HG02571 (cell line): Measurements from ENCODE around the gene CPEB1.

Source experiments
- ATAC-seq: cut with Tn5 transposase; IDR thresholded peaks from one replicate; pipeline ENCODE4 v1.9.1; 2021; ENCODE audit warnings: mild to moderate bottlenecking, moderate library complexity; ENCODE audit not compliant: unreplicated experiment

The CPEB1 gene

DNA sequence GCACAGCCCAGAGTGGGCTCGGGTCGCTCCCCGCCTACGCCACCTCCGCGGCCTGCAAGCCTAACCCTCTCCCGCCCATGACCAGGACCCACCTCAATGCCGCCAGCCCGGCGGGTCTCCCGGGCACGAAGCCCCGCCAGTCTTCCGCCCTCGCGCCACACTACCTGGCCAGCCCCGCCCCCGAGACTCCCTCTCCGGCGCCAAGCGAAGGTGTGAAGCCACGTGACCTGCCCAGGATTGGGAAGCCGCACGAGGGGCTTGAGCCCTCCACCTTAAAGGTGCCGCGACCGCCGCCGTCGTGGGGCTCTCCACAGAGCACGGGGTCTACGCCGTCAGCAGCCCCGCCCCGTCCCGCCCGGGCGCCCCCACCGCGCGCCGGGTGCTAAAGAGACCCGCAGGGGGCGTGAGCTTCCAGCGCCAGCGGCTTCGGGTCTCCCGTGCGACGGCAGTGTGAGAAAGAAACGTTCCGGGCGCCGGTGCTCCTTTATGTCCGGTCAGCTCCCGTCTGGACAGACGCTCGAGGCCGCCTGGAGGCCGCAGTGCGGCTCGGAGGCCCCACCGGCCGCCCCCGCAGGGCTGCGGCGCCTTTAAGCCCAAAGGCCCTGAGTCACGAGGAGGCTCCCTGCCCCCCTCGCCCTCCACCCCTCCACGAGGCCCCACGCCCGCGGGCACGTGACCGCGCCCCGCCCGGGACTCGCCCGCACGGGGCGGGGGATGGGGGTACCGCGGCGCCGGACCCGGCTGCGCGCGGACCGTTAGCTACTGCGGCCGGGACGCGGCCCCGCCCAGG is at the start of gene CPEB1:
Gene CPEB1 (minus strand): TSS at position 319 of the 790 bp plus-strand sequence. CDS start 18,904 bp downstream, outside the sequence.
- ATAC-seq, result no peak

DNA sequence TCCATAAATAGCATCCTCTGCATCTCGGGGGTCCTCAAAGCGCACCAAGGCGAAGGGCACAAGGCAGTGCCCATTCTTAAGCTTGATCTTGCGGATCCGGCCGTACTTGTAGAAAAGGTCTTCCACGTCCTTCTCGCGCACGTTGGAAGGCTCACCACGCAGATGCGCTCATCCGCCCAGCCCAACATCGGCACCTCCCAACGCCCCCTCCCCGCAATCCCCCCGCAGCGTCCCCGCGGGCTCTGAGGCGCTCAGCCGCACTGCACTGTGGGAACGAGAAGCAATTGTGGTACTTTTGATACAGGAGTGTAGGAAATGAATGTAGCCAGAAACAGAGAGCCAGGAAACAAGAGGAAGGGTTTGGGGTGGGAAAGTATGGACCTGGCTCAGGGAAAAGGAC is 45.0 kb upstream of the CPEB1 start:
- ATAC-seq, result no peak

GRCh38 chr15:82689147-82689546 is 42.0 kb upstream of the CPEB1 start:
- ATAC-seq, result no peak

- no peak for ATAC-seq
These were observed 41.5 kb upstream of the CPEB1 start for GRCh38 chr15:82688691-82689090.

DNA sequence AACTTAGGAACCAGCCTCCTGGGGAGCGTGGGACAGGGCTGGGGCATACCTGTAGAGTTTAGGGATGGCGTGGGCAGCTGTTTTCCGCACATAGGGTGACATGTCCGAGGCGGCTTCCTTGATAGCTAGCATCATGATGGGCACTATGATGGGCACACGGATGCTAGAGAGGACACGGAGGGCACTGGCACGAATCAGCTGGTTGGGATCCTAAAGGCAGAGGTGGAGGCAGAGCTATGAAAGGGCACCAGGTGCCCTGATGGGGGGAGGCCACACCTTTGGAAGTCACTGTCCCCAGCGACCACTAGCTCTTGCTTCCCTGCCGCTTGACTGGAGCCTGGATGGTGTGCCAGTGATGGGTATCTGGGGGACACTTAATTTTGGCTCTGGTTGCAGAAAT is 34.2 kb upstream of the CPEB1 start:
- no peak for ATAC-seq

- ATAC-seq, result no peak
These were observed 33.3 kb upstream of the CPEB1 start for GRCh38 chr15:82680200-82681102.

- no peak for ATAC-seq
These were observed 32.5 kb upstream of the CPEB1 start for GRCh38 chr15:82679626-82680199.

GRCh38 chr15:82677720-82678323 is 30.7 kb upstream of the CPEB1 start:
- no peak for ATAC-seq

GRCh38 chr15:82674873-82675272 is 27.7 kb upstream of the CPEB1 start:
- ATAC-seq, result no peak

- no peak for ATAC-seq
These were observed 23.5 kb upstream of the CPEB1 start for GRCh38 chr15:82670699-82671098.

DNA sequence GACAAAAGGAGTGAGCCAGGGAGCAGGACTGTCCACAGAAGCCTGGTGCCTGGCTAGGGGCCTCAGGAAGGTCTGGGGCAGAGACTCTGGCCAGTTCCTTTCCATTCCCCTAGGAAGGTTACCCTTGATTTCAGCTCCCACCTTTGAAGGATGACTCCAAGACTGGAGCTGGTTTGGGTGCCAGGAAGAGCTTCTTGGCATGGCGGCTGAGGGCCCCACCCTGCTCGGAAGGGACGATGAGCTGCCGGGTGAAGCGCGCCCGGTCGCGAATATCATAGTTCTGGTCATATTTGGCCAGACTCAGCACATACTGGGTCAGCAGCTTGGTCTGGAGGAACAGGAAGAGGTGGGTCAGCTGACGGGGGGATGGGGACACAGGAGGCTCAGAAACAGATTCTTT is 19.4 kb upstream of the CPEB1 start:
- no peak for ATAC-seq

- ATAC-seq, result no peak
These were observed 16.9 kb upstream of the CPEB1 start for GRCh38 chr15:82664021-82664420.

- no peak for ATAC-seq
These were observed 16.0 kb upstream of the CPEB1 start for GRCh38 chr15:82663186-82663600.

DNA sequence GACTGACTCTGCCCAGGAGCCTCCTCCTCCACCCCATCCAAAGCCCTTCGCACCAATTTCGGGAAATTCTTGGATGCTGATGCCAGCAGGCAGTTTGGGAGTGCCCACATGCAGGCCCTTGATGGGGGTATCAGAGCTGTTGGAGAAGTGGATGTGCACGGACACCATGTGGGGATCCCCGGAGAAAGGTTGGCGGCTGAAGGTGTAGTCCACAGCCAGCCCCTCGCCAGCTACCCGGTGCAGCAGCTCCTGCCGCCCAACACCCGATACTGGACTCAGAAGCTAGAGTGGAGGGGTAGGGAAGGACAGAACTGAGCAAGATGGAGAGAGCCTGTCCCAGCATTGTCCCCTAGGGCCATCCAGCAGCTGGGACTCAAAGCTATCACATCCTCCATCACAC is 15.5 kb upstream of the CPEB1 start:
- ATAC-seq, result no peak

DNA sequence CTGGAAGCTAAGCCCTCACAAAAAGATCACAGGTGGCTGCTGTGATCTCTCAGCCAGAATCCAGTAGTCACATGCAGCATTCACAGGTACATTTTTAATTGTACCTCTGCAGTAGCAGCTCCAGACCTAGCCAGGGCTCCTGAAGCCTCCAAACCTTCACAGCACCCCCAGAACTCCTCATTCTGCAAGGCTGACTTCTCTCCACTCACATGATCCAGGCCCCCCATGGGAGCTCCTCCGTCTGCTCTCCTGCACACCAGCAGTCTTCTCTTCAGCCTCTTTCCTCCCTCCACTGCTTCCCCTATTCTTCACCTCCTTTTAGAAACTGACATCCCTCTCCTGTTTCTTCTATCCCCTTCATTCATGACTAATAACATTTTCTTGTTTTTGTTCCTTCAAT is 13.2 kb upstream of the CPEB1 start:
- ATAC-seq, result no peak

- ATAC-seq, result no peak
These were observed 9.6 kb upstream of the CPEB1 start for GRCh38 chr15:82656641-82657266.

GRCh38 chr15:82655606-82656005 is 8.4 kb upstream of the CPEB1 start:
- no peak for ATAC-seq

DNA sequence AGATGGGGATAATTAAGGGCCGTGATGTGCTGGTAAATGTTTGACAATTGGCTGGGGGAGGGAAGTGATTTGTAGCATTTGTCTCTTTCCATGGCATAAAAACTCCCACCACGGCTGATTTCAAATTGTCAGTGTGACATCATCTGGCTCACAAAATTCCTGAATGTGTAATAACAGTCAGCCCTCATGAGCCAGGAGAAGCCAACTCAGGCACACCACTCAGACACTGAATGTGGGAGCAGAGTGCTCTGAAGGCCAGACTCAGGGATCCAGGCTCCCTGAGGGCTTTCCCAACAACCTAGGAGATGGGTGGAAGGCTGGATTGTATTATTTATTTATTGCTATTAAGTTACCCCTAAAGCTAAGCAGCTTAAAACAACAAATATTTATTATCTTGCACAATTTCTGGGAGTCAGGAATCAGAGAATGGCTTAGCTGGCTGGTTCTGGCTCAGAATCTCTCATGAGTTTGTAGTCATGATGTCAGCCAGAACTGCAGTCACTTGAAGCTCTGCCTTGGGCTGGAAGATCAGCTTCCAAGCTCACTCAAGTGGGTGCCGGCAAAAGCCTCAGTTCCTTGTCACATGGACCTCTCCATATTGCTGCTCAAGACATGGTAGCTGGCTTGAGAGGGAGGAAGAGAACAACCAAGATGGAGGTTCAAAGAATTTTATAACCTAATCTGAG is 6.5 kb upstream of the CPEB1 start:
- ATAC-seq, result no peak

DNA sequence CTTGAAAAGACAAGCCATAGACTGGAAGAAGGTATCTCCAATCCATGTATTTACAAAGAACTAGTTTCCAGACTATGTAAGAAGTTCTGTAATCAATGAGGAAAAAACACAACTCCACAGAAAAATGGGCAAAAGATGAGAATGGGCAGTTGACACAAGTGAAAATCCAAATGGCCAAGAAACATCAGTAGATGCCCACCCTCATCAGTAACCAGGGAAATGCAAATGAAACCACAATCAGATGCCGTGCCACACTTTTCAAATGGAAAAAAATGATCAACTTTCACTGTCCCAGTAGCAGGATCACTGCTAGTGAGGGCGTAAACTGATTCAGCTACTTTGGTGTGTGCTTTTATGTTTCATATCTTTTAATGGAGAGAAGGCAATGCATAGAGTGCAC is 4.5 kb upstream of the CPEB1 start:
- no peak for ATAC-seq

DNA sequence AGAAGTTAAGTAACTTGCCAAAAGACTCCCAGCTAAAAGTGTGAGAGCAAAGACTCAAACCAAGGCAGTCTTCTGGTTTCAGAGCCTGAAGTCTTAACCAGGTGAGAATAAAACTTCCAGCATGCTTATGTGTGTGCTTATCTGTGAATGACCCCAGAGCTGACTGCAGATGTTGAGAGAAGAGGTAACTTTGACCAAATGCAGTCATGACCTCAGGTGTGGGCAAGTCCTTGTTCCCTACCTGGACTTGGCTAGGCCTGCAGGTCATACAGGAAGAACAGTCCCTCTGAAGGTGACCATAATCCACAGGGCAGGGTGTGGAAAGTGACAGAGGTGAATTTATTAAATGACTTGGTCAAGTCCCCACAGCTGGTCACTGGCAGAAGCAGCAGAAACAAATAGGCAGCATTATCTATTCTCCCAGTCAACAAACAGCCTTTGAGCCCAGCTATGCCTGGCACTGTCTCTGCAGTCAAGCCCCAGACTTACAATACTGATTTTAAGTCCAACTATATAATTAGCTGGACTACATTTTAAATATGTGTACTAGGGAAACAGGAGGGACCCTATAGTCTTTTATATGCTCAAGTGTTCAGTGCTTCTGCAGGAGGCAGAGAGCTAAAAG is 3.0 kb upstream of the CPEB1 start:
- ATAC-seq, result no peak
